GM06990 (cell line): ENCODE results near the gene PHF21B.

Experiments
- DNase-seq: peaks from one replicate; pipeline ENCODE4 v3.0.0-alpha.2; 2011; ENCODE audit not compliant: insufficient read length; ENCODE audit errors: extremely low read depth
- H3K27me3 ChIP-seq: replicated peaks from 2 replicates; pipeline ENCODE4 v1.6.0; 2011; ENCODE audit warnings: low read length; ENCODE audit not compliant: control insufficient read depth, insufficient read depth
- H3K36me3 ChIP-seq: 2 replicates; pipeline ENCODE4 v1.5.1; 2011; ENCODE audit warnings: low read length; ENCODE audit not compliant: control insufficient read depth, insufficient read depth
- H3K4me3 ChIP-seq: replicated peaks from 2 replicates; pipeline ENCODE4 v1.5.1; 2011; ENCODE audit warnings: low read depth, mild to moderate bottlenecking, control low read depth, low read length
- TF ChIP-seq, protein P1 (sequence below): IDR thresholded peaks from 2 replicates; pipeline ENCODE4 v1.5.1; 2011; ENCODE audit warnings: low read length, control low read depth, mild to moderate bottlenecking, inconsistent platforms; ENCODE audit not compliant: insufficient read depth, poor library complexity, severe bottlenecking

The PHF21B gene

DNA sequence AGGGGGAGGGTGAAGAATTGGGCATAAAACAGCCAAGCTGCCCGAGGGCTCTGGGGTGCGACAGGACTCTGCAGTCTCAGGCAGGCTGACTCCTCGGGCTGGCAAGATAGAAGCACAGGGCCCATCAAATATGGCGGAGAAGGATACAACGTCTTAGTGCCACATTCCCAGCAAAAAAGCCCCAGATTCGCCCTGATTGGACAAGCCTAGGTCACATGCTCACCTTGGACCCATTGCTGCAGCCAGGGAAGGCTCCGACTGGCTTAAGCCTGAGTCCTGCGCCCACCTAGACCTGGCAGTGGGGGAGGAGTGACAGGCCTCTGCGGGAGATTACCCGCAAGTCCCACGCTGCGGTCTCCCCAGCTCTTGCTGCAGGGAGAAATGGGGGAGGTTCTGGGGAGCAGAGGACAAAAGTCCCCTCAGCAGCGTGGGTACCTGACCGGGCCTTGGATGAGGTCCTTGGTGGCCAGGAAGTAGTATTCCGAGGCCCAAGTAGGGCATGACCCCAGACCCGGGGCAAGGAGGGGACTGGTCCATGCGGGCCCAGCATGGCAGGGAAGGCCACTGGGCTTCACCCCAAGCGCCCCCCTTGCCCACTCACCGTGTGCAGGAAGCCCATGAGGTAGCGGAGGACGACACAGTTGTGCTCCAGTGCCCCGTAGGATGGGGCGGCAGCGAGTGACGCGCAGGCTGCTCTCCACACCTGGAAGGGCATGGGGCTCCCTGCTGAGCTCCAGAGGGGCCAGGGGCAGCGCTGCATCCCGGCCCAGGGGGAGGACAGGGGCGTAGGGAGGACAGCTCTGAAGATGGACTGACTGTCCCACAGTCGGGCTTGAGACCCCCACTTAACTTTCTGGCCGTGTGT lies 144.4 kb downstream of the PHF21B start:
- no peaks in the 10 kb centered on the region for H3K36me3 ChIP-seq
- TF ChIP-seq, protein P1, sequence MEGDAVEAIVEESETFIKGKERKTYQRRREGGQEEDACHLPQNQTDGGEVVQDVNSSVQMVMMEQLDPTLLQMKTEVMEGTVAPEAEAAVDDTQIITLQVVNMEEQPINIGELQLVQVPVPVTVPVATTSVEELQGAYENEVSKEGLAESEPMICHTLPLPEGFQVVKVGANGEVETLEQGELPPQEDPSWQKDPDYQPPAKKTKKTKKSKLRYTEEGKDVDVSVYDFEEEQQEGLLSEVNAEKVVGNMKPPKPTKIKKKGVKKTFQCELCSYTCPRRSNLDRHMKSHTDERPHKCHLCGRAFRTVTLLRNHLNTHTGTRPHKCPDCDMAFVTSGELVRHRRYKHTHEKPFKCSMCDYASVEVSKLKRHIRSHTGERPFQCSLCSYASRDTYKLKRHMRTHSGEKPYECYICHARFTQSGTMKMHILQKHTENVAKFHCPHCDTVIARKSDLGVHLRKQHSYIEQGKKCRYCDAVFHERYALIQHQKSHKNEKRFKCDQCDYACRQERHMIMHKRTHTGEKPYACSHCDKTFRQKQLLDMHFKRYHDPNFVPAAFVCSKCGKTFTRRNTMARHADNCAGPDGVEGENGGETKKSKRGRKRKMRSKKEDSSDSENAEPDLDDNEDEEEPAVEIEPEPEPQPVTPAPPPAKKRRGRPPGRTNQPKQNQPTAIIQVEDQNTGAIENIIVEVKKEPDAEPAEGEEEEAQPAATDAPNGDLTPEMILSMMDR: no peak

DNA sequence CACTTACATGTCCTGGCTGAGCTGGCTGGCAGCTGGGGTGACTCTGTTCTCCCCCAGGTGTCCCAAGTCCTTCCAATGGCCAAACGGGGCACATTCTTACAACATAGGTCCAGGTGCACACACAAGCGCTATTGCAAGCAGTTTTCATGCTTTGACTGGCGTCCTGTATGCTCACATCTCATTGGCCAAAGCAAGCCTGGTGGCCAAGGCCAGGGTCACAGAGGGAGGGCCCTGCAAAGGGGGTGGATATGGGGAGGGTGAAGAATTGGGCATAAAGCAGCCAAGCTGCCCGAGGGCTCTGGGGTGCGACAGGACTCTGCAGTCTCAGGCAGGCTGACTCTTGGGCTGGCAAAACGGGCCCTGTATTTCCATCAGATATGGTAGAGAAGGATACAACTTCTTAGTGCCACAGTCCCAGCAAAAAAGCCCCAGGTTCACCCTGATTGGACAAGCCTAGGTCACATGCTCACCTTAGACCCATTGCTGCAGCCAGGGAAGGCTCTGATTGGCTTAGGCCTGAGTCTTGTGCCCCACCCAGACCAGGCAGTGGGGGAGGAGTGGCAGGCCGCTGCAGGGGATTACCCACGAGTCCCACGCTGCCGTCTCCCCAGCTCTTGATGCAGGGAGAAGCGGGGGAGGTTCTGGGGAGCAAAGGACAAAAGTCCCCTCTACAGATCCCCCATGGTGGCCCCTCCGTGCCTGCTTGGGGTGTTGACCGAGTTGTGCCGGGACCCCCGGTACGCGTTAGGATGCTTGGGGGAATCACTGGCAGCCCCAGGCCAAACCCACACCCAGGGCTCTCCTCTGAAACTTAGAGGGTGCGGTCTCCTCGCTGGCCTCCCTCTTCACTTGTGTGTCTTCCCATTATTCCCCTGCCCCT lies 146.6 kb downstream of the PHF21B start:
- Histone ChIP-seq H3K27me3 (no peaks in the 10 kb centered on the region), H3K36me3 (no peaks in the 10 kb centered on the region), H3K4me3 (no peak overlapping the region)
- DNase-seq: peak; percentile 38
- TF ChIP-seq, protein P1: no peak

More for the DNA sequence above, 144.4 kb downstream of the PHF21B start:
- DNase-seq: no peak
- no peak overlapping the region for H3K4me3 ChIP-seq
- no peaks in the 10 kb centered on the region for H3K27me3 ChIP-seq

DNA sequence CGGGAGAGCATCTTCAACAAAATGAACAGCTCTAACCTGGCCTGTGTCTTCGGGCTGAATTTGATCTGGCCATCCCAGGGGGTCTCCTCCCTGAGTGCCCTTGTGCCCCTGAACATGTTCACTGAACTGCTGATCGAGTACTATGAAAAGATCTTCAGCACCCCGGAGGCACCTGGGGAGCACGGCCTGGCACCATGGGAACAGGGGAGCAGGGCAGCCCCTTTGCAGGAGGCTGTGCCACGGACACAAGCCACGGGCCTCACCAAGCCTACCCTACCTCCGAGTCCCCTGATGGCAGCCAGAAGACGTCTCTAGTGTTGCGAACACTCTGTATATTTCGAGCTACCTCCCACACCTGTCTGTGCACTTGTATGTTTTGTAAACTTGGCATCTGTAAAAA lies 147.5 kb downstream of the PHF21B start:
- TF ChIP-seq, protein P1: no peak
- Histone ChIP-seq H3K4me3 (no peak overlapping the region), H3K36me3 (no peaks in the 10 kb centered on the region), H3K27me3 (no peaks in the 10 kb centered on the region)
- DNase-seq: no peak

DNA sequence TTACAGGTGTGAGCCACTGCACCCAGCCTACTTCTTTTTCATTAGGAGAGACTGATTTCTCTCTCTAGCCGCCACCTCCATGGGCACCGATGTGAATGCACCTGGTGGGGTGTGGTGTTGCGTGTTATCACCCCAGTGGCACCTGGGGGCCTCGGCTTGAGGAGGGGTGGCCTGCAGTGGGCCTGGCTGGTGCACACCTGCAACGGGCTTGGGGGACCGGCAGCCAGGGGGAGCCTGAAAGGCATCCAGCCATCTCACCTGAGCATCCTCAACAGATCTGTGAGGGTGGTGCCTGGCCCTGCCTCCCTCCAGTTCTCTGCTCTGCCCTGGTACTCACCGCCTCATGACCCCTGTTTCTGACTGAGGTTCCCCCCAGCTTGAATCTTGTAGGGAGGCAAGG lies 148.6 kb downstream of the PHF21B start:
- TF ChIP-seq, protein P1: no peak
- no peak for DNase-seq
- Histone ChIP-seq H3K27me3 (no peaks in the 10 kb centered on the region), H3K36me3 (no peaks in the 10 kb centered on the region), H3K4me3 (no peak overlapping the region)

DNA sequence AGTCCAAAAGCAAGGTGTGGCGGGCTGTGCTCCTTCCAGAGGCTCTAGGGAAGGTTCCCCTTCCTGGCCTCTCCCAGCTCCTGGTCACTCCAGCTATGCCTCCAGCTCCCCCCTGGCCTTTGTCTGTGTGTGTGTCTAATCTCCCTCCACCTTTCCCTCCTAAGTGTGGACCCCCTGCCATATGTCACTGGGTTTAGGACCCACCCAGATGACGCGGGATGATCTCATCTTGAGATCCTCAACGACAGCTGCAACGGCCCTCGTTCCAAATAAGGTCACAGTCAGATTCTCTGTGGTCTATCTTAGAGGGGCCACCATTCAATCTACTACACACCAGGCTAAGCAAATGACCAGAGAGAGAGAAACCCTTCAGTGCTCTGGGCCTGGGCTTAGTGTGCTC lies 149.5 kb downstream of the PHF21B start:
- TF ChIP-seq, protein P1: no peak
- H3K4me3 ChIP-seq: no peak overlapping the region
- H3K27me3 ChIP-seq: no peaks in the 10 kb centered on the region
- no peak for DNase-seq
- no peaks in the 10 kb centered on the region for H3K36me3 ChIP-seq
